ENCODE measurements around the gene KDM4C.
"Not testable (repeated sequence)": the region's sequence is repeated elsewhere in the genome, so short reads cannot be mapped to it uniquely, and the experiment has no call there.

KDM4C gene

DNA sequence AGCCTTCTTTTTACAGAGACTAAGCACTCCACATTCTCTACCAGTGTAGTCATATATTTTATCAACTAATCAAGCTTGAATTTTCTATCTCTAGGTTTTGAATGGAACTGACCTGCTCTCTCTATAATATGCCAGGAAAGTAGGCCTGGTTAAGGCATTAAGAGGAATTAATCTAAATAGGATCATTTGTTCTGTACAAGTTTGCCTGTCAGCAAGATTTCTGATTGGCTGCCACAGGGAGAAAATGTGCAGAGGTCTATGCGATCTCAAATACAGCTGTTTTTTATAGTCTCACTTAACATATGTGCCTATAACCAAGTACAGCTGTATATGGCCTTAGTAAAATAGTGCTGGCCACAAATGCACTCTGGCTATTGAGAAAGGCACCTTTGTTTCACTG, 418.8 kb downstream of the KDM4C start:
- DNase-seq: no peak

DNA sequence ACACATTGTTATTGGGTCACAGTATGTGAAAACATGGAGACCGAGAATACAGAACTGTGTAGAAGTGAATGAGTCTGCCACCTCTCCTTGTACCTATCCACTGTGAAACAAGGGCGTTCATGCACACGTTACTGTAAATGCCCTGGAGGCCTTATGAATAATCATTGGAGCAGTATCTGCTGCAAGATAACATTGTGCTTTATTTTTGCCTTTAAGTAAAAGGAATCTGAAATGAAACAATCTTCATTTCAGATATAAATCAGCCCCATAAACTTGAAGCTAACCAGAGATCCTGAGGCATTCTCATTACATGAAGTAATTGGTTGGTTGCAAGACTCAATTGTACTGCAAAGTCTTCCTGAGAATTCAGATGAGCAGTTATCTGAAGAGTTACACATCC, 419.6 kb downstream of the KDM4C start:
- DNase-seq: no peak

DNA sequence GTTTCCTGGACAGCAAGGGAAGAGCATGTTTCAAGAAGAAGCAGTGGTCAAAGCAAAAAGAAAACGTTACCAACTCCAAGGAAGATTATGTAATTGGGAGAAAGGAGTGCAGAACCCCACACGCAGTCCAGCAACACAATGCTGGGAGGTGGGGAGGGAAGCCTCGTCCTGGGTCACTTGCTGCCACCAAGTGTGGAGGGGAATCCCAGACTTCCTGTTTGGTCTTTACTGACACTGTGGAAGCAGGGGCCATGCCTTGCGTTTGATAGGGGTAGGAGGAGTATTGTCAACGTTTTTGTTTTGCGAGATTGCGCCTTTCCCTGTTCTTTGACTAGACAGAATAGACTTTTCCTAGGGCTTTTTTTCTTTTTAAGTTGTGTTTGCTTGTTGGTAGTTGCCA, 421.0 kb downstream of the KDM4C start:
- no peak for DNase-seq

GRCh38 chr9:7180247-7180646, 422.5 kb downstream of the KDM4C start:
- no peak for DNase-seq

- not testable (repeated sequence) for DNase-seq
These were observed 425.4 kb downstream of the KDM4C start for GRCh38 chr9:7183139-7183538.

DNA sequence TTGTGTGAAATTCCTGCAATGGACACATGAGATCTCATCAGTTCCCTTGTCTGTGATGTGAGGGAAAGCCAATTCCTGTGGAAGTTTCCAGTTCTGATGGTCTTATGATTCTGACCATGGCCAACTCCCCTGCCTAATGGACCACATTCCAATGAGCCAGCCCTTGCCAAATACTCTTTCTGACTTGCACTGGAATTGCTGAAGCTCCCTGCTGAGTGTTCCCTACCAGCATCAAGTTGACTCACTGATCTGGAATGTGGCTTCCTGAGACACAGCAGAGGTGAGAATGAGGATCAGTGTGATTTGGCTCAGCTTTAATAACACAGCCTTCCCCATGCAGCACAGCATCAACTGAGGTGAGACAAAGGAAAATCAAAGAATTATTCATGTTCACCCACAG, 427.8 kb downstream of the KDM4C start:
- DNase-seq: no peak

GRCh38 chr9:7186175-7186574, 428.4 kb downstream of the KDM4C start:
- DNase-seq: no peak

DNA sequence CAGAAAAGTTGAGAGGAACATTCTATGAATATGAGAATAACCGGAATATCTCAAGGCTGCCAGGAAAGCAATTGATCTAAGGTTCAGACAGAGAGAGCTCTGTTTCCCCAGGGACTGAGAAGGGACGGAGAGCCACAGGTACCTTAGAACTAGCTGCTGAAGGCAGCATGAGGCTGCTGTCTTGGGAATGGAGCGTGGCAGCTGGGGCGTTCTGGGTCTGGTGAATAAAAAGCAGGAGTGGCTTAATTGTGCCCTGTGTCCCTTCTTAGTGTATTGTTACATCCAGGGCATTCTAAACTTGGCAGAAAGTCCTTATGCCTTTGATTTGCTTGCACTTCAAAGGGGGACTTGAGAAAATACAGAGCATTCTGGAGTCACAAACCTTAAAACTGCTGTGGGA, 434.5 kb downstream of the KDM4C start:
- DNase-seq: no peak

GRCh38 chr9:7195526-7195925, 437.8 kb downstream of the KDM4C start:
- no peak for DNase-seq

DNA sequence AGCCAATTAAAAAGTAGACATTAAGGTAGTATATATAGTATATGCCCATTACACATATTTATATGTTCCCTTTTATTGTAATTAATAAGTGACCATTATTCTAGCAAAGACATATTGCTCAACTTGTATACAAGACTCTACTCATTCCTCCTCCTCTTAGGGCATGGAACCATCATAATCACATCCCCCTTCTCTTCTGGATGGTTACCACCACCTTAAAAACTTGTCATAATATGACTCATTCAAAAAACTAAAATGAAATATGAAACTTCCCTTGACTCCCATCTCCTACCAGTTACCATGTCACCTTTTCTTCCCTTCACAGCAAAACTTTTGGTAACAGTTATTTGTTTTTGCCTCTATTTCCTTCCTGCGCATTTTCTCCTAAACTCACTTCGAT, 438.7 kb downstream of the KDM4C start:
- DNase-seq: no peak

DNA sequence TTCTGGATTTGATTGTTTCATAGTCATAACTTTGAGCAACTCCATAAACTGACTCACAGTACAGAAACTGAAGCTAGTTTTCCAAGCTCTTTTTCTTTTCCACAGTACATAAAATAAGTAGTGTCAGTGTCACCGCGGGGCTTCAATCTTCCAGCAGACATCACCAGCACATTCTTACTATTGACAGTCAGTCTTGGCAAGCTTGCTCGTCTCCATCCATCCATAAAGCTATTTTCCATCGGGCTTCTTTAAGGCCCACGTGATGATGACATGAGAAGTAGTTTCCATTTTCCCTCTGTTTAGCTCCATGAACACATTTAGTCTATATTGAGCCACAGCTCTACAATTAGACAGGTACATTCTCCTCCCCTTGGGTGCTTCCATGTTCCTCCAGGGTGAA, 443.4 kb downstream of the KDM4C start:
- no peak for DNase-seq

DNA sequence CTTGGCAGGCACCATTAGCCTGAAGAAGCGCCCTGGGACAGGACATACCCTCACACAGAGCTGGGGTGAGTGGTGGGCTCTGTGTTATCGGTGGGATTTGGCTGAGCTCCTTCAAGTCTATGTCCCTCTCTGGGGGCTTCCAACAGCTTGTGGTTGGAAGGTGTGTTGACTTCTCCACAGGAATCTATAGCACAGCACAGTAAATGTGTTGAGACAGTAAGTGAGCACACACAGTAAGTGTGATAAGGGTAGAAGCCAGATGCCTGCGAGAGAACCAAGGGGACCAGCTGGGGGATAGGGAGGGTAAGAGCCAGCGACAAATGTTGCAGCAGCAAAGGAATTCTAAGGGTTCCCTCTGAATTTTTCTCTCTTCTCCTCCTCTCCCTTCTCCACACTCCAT, 448.0 kb downstream of the KDM4C start:
- no peak for DNase-seq

- no peak for DNase-seq
These were observed 448.5 kb downstream of the KDM4C start for GRCh38 chr9:7206221-7206758.

GRCh38 chr9:7209016-7209715, 451.4 kb downstream of the KDM4C start:
- DNase-seq: no peak

DNA sequence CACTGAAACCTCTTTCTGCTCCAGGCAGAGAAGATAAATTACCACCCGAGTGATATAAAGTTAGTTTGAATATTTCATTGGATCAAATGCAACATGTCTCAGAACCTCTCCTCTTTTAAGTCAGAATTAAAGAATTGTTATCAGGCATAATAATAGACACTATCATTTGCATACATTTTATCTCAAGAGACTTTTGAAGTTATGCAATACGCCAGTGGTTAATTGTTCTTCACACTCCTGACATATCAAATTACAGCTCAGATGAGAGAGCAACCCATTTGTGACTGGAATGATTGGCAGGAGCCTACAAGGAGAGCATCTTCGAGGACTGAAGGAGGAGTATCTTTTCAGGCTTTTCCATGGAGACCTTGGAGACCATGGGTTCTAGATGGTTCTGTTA, 452.2 kb downstream of the KDM4C start:
- DNase-seq: no peak

- no peak for DNase-seq
These were observed 453.3 kb downstream of the KDM4C start for GRCh38 chr9:7210854-7211637.

DNA sequence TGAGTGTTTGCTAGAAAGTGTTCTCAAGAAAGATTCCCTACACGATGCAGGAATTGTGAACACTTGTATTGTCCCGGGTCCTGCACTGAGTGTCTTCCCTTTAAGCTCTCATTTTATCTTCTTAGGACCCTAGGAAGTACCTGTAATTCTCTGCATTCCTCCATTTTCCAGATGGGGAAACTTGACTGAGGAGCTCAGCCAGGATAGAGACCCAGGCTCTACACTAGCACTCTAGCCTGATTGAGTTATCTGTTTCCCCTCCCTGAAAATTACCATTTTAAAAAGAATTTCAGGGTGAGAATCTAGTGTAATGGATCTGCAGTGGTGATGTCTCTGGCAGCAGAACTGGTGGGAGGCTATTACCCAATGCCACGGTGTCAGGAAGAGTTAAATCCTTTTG, 453.9 kb downstream of the KDM4C start:
- DNase-seq: no peak

- DNase-seq: no peak
These were observed 454.3 kb downstream of the KDM4C start for GRCh38 chr9:7212101-7212500.

- DNase-seq: peak; percentile 16
These were observed 458.4 kb downstream of the KDM4C start for GRCh38 chr9:7216004-7216841.

- DNase-seq: no peak
These were observed 466.2 kb downstream of the KDM4C start for GRCh38 chr9:7223981-7224380.
